GM10248 (cell line): ENCODE results near the gene MCM5.

Experiments used
- CTCF ChIA-PET: fragments of 300-600 bp; sonication (Branson Sonifier 250); formaldehyde crosslinking; extraction: SDS; loops from one replicate; lab custom pipeline; 2021; ENCODE audit warnings: antibody characterized with exemption; lab: Yijun Ruan, JAX
- POLR2A ChIA-PET: fragments of 350-650 bp; sonication (Branson Sonifier 250); formaldehyde crosslinking; extraction: SDS; loops from one replicate; lab custom pipeline; 2020; ENCODE audit warnings: antibody characterized with exemption; lab: Yijun Ruan, JAX
- DNase-seq: peaks from one replicate; pipeline ENCODE4 v3.0.0; 2012; ENCODE audit errors: extremely low spot score
- TF ChIP-seq, protein P1 (sequence below): IDR thresholded peaks from 2 replicates; pipeline ENCODE4 v1.5.1; 2012; ENCODE audit warnings: mild to moderate bottlenecking, low read depth; ENCODE audit errors: extremely low read depth, missing control alignments, control extremely low read depth

MCM5 gene

GRCh38 chr22:35381424-35382009 lies 18.4 kb upstream of the MCM5 start:
- DNase-seq = no peak
- POLR2A ChIA-PET = no interaction called here
- TF ChIP-seq, protein P1, sequence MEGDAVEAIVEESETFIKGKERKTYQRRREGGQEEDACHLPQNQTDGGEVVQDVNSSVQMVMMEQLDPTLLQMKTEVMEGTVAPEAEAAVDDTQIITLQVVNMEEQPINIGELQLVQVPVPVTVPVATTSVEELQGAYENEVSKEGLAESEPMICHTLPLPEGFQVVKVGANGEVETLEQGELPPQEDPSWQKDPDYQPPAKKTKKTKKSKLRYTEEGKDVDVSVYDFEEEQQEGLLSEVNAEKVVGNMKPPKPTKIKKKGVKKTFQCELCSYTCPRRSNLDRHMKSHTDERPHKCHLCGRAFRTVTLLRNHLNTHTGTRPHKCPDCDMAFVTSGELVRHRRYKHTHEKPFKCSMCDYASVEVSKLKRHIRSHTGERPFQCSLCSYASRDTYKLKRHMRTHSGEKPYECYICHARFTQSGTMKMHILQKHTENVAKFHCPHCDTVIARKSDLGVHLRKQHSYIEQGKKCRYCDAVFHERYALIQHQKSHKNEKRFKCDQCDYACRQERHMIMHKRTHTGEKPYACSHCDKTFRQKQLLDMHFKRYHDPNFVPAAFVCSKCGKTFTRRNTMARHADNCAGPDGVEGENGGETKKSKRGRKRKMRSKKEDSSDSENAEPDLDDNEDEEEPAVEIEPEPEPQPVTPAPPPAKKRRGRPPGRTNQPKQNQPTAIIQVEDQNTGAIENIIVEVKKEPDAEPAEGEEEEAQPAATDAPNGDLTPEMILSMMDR = no peak
- CTCF ChIA-PET = interaction anchor here (1.0 to 1.3 kb wide), 2 partner anchors 16 to 23 kb away, joined by 3 read pairs; no protein-coding TSS in a partner anchor

GRCh38 chr22:35383679-35384071 lies 16.3 kb upstream of the MCM5 start:
- ChIA-PET CTCF (interaction anchor here (1.3 to 2.0 kb wide), 4 partner anchors 11 to 33 kb away, joined by 3 to 6 read pairs (median 4); no protein-coding TSS in a partner anchor), POLR2A (no interaction called here)
- TF ChIP-seq, protein P1 = no peak
- DNase-seq = no peak

GRCh38 chr22:35384527-35384926 lies 15.4 kb upstream of the MCM5 start:
- CTCF ChIA-PET = interaction anchor here (1.0 to 2.0 kb wide), 7 partner anchors 10 to 128 kb away, joined by 3 to 6 read pairs (median 3); partner anchors contain the start of gene HMGXB4
- TF ChIP-seq, protein P1 = no peak
- DNase-seq = no peak
- POLR2A ChIA-PET = no interaction called here

- no peak for DNase-seq
- ChIA-PET CTCF (interaction anchor here (1.0 to 2.0 kb wide), 7 partner anchors 9 to 128 kb away, joined by 3 to 6 read pairs (median 3); partner anchors contain the start of gene HMGXB4), POLR2A (no interaction called here)
- TF ChIP-seq, protein P1 = no peak
Measured at GRCh38 chr22:35384975-35385588, 14.9 kb upstream of the MCM5 start.

DNA sequence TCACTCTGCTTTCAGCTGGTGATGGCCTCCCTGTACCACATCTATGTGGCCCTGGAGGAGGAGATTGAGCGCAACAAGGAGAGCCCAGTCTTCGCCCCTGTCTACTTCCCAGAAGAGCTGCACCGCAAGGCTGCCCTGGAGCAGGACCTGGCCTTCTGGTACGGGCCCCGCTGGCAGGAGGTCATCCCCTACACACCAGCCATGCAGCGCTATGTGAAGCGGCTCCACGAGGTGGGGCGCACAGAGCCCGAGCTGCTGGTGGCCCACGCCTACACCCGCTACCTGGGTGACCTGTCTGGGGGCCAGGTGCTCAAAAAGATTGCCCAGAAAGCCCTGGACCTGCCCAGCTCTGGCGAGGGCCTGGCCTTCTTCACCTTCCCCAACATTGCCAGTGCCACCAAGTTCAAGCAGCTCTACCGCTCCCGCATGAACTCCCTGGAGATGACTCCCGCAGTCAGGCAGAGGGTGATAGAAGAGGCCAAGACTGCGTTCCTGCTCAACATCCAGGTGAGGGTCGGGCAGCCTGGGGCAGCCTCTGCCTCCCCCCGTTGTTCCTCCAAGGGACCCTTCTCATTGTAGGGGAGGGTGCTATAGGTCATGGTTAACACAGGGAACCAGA lies 13.2 kb upstream of the MCM5 start:
- TF ChIP-seq, protein P1 = no peak
- no peak for DNase-seq
- CTCF ChIA-PET = interaction anchor here (0.6 to 2.3 kb wide), 3 partner anchors 11 to 36 kb away, joined by 3 to 11 read pairs (median 3); no protein-coding TSS in a partner anchor
- POLR2A ChIA-PET = interaction anchor here (0.6 kb wide), 1 partner anchor 9 kb away, joined by 4 read pairs; no protein-coding TSS in a partner anchor

GRCh38 chr22:35390933-35391332 lies 9.0 kb upstream of the MCM5 start:
- no peak for DNase-seq
- CTCF ChIA-PET = interaction anchor here (0.8 to 2.7 kb wide), 2 partner anchors 20 to 21 kb away, joined by 3 to 10 read pairs; no protein-coding TSS in a partner anchor
- POLR2A ChIA-PET = no interaction called here
- TF ChIP-seq, protein P1 = no peak
